ENCODE measurements around the gene TXNDC2. TPM values are rescaled to one million over a fixed set of nuclear protein-coding genes. Genes with fewer than 3 reads are reported as not detected.

The TXNDC2 gene
- total RNA-seq, 1 donor from 2014 or later = not detected

- DNase-seq (ENCODE audit: low read depth) = no peak
Measured at GRCh38 chr18:9859232-9859631, 26.5 kb upstream of the TXNDC2 start.

DNA sequence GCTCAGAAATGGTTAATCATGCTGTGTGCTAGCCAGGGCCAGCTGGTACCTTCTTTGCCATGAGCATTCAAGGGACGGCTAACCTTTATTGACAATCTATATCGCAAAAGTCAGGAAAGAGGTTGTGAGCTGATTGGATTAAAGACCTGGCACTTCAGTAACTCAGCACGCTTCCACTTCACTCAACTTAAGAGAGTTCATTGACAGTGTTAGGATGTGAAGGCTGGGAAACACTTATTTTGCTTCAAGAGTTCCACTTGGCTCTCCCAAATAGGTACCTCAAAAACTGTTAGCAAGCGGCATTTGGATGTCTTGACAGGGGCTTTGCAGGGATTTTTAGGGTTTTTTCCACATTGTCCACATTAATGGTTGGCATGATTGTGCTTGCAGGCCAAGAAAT, 25.1 kb upstream of the TXNDC2 start:
- DNase-seq (ENCODE audit: low read depth) = no peak

DNA sequence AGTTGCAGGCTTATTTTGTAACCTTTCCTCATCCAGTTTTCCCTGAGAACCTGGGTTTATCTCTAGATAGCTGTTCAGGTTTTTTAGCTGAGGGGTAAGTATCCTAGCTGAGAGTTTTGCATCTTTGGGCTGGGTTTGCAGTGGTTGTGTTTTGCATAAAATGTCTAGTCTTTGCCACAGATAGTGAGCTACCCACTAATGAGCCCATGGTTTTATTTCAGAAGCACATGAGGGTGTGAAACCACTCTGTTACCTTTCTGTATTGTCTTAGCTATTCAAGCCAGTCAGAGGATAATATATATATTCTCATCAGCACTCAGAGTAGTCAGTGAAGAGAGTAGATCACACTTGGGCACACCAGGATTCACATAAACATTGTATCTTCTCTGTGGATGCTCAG, 24.6 kb upstream of the TXNDC2 start:
- no peak for DNase-seq (ENCODE audit: low read depth)

- DNase-seq (ENCODE audit: low read depth) = no peak
Measured at GRCh38 chr18:9861933-9862332, 23.8 kb upstream of the TXNDC2 start.

DNA sequence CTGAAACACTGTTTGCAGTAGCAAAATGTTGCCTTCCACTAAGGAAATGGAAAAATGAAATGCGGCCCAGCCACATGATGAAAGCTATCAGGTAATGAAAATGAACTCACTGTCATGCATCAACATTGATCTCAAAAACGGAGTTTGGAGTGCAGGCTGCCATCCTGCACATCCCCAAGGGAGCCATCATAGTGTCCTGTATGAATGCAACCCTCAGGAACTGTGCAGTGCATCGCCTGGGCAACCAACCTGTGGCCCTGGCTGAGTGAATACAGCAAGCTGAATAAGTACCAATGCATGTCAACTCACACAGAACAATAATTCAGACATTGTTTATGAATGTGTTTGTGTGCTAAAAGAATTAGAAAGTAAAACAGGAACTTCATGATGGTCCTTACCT, 23.1 kb upstream of the TXNDC2 start:
- no peak for DNase-seq (ENCODE audit: low read depth)

GRCh38 chr18:9863282-9863681, 22.5 kb upstream of the TXNDC2 start:
- no peak for DNase-seq (ENCODE audit: low read depth)

GRCh38 chr18:9865764-9866490, 19.8 kb upstream of the TXNDC2 start:
- DNase-seq (ENCODE audit: low read depth) = no peak

- DNase-seq (ENCODE audit: low read depth) = no peak
Measured at GRCh38 chr18:9866627-9867026, 19.1 kb upstream of the TXNDC2 start.

DNA sequence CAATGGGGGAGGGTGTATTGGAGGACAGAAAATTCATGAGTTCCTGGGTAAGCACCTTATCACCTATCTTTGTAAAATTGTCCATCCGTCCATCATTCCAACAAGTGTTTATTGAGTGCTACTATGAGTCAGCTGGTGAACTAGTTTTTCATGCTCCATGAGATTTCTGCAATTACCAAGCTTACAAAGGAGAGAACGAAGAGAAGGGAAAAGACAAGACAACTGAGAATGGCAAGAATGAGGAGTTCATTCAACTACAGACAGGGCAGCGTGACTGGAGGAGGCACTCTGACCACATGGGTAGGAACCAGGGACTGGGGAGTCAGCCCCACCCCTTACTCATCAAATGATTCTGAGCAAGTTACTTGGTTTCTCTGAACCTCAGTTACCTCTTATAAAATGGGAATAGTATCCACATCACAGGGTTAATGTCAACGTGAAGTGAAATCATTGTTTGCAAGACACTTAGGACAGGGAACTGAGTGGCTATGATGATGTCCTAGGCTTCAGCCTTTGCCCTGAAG, 18.6 kb upstream of the TXNDC2 start:
- no peak for DNase-seq (ENCODE audit: low read depth)

DNA sequence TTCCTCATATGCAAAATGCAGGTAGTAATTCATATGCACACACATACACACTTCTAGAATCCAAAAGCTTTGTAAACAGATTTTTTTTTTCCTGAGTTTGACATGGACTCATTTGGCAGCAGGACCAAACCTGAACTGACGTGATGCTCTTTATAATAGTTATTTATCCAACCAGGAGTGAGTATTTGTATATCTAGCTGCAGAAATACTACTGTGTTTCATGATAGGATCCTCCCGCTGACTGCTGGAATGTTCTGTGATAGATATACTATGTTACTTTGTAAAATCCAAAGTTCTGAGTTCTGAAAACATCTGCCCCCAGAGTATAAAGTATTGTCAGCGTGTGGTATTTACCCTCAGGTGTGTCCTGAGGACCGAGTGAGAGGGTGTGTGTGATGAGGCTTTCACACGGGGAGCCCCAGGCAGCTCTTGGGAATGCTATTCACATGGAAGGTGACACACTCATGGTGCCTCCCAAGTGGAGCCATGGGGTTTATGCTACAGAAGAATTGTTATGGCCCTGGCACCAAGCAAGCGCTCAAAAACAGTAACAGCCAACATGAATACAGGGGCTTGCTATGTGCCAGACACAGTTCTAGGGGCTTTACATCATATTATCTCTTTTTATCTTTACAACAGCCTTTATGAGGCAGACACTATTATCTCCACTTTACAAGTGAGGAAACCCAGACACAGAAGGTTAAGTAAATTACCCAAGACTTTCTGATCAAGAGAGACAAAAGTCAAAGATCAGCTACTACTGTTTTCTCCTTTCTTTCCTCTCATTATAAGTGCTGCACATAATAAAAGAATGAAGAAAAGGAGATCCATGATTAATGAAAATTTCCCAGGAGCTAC, 16.7 kb upstream of the TXNDC2 start:
- no peak for DNase-seq (ENCODE audit: low read depth)

DNA sequence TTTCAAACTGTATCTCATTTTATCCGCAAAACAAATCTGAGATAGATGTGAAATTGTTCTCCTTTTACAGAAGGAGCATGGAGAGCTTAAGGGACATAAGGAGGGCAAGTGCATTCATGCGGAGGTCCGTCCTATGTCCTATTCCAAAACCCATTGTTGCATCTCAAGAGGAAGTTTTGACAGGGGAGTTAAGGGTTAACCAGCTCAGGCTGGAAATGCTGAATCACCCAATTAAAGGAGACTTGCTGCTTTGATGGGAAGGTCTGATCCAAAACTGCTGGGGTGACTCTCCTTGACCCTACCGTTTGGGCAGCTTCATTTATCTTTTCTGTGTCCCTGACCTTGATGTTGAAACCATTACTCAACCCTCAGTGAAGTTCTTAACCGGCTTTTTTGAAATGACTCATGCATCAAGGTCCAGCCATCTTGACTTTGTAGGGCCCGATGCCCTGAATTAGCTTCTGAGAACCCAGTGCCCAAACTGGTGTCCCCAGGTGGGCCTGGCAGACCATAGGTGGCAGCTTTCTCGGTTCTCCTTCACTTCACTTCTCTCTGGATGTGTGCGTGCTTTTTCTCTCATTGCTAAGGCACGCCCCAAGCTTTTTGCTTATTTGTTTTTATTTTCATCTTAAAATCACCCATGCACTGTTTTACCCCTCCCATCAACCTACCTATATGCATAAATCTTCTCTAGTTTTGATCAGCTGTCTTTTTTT, 15.9 kb upstream of the TXNDC2 start:
- DNase-seq (ENCODE audit: low read depth) = peak; percentile 36

- DNase-seq (ENCODE audit: low read depth) = no peak
Measured at GRCh38 chr18:9870431-9871008, 15.3 kb upstream of the TXNDC2 start.

GRCh38 chr18:9871244-9871746, 14.5 kb upstream of the TXNDC2 start:
- DNase-seq (ENCODE audit: low read depth) = no peak

DNA sequence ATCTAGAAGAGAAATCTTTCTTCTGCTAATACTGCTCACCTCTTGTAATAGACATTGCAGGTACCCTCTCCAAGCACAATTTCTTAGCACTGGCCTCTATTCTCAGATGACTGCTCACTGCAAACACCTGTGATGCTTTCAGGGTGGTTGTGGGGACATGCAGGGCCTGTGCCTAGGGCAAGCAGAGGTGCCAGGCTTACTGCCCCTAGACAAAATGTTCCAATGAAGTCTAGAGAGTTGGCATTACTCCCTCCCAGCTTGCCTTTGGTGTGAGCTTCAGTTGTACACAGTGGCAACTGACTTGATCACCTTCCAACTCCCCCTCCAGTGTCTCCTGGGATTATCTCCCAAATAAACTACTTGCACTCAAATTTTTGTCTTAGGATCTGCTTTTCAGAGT, 12.9 kb upstream of the TXNDC2 start:
- no peak for DNase-seq (ENCODE audit: low read depth)

DNA sequence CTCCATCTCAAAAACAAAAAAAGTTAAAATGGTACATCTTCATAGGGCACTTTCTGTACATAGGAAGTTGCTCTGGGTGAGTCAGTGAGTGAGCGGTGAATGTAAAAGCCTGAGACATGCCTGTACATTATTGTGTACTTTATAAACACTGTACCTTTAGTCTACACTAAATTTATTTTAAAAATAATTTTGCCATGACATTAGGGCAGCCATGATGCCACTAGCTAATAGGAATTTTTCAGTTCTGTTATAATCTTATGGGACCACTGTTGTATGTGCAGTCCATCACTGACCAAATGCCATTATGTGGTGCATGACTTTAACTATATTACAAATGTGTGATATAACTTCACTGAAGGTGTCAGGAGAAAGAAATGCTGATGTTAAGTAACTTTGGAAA, 11.0 kb upstream of the TXNDC2 start:
- DNase-seq (ENCODE audit: low read depth) = no peak

DNA sequence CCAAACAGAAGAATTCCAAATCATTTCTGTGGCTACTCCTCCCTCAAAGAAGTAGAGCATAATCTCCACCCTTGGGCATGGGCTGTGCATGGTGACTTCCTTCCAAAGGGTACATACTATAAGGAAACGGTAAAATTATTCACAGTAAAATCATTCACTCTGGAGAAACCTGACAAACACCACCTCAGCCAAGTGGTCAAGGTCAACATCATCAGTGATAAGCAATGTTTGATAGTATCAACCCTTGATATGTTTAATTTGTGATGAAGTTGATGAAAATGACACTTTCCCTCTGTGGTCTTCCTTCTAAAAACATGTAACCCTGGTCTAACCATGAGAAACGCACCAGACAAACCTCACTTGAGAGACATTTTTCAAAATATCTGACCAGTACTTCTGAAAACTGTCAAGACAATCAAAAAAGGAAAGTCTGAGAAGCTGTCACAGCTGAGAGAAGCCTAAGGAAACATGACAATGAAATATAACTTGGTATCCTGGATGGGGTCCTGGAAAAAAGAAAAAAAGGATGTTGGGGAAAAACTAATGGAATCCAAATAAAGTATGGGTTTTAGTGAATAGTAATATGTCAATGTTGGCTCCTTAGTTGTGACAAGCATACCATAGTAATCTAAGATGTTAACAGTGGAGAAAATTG, 9.4 kb upstream of the TXNDC2 start:
- no peak for DNase-seq (ENCODE audit: low read depth)

- peak; percentile 68 for DNase-seq (ENCODE audit: low read depth)
Measured at GRCh38 chr18:9876867-9877654, 8.7 kb upstream of the TXNDC2 start.

- DNase-seq (ENCODE audit: low read depth) = no peak
Measured at GRCh38 chr18:9877655-9878014, 8.1 kb upstream of the TXNDC2 start.

DNA sequence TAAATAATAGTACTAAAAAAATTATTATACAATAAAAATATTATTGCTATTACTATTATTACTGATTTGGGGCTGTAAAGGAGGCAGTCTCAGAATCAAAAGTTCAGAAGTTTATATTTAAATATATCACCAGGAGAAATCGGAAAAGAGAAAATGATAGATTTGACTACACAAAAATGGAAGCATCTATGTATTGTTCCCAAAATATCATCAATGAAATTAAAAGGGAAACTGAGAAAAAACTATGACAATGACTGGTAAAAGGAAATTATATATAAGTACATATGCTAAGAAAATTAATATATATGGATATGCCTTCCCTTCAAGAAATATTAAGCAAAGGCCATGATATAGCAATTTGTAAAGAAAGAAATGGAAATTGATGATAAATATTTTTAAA, 7.7 kb upstream of the TXNDC2 start:
- no peak for DNase-seq (ENCODE audit: low read depth)

DNA sequence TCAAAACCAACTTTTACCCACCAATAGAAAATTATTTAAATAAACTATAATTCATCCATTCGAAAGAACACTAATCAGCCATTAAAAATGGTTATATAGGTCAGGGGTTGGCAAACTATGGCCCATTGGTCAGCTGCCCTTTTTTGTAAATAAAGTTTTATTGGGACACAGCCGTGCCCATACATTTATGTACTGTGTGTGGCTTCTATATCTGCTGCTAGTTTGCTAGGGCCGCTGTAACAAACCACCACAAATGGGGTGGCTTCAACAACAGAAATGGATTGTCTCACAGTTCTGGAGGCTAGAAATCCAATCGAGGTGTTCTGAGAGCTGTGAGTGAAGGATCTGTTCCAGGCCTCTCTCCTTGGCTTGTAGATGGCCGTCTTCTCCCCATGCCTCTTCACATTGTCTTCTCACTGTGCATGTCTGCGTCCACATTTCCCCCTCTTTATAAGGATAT, 7.0 kb upstream of the TXNDC2 start:
- no peak for DNase-seq (ENCODE audit: low read depth)
